IPS-18a (cell line): ENCODE data around the gene DDIT4.
A peak's percentile ranks its signal among the peaks of the same experiment; 100 is the strongest.
"Not testable (repeated sequence)": the region's sequence is repeated elsewhere in the genome, so short reads cannot be mapped to it uniquely, and the experiment has no call there.

Source experiments
- H3K27ac ChIP-seq: one replicate; pipeline ENCODE4 v1.5.1; 2013; ENCODE audit warnings: low read length
- H3K27me3 ChIP-seq: one replicate; pipeline ENCODE4 v1.6.1; 2013; ENCODE audit warnings: mild to moderate bottlenecking, low read length; ENCODE audit not compliant: control insufficient read depth, insufficient read depth
- H3K36me3 ChIP-seq: one replicate; pipeline ENCODE4 v1.6.1; 2013; ENCODE audit warnings: low read depth, low read length; ENCODE audit not compliant: control insufficient read depth
- H3K4me1 ChIP-seq: one replicate; pipeline ENCODE4 v1.6.1; 2013; ENCODE audit warnings: low read depth, low read length; ENCODE audit not compliant: control insufficient read depth
- H3K4me3 ChIP-seq: one replicate; pipeline ENCODE4 v1.5.1; 2013; ENCODE audit warnings: low read length
- H3K9ac ChIP-seq: one replicate; pipeline ENCODE4 v1.6.1; 2013; ENCODE audit warnings: mild to moderate bottlenecking, low read length, moderate library complexity
- H3K9me3 ChIP-seq: one replicate; pipeline ENCODE4 v1.6.1; 2013; ENCODE audit warnings: low read depth, low read length; ENCODE audit not compliant: control insufficient read depth

DDIT4 gene

GRCh38 chr10:72274213-72274729 lies 547 bp downstream of the DDIT4 start:
- no peak overlapping the region for H3K27ac ChIP-seq
- H3K4me1 ChIP-seq: peaks cover 11% of the 10 kb centered on the region
- peak overlapping the region; percentile 84 for H3K9ac ChIP-seq
- H3K9me3 ChIP-seq: no peaks in the 10 kb centered on the region
- no peaks in the 10 kb centered on the region for H3K27me3 ChIP-seq
- no peaks in the 10 kb centered on the region for H3K36me3 ChIP-seq
- peak overlapping the region; percentile 96 for H3K4me3 ChIP-seq

- no peaks in the 10 kb centered on the region for H3K27me3 ChIP-seq
- peaks cover 11% of the 10 kb centered on the region for H3K4me1 ChIP-seq
- H3K27ac ChIP-seq: no peak overlapping the region
Measured at GRCh38 chr10:72274730-72275350, 1.1 kb downstream of the DDIT4 start.

GRCh38 chr10:72275351-72276012 lies 1.8 kb downstream of the DDIT4 start:
- Histone ChIP-seq H3K27ac (no peak overlapping the region), H3K27me3 (no peaks in the 10 kb centered on the region), H3K9me3 (no peaks in the 10 kb centered on the region), H3K36me3 (no peaks in the 10 kb centered on the region), H3K9ac (no peak overlapping the region), H3K4me1 (peaks cover 11% of the 10 kb centered on the region), H3K4me3 (peak overlapping the region; percentile 96)

More at GRCh38 chr10:72274730-72275350, 1.1 kb downstream of the DDIT4 start:
- peak overlapping the region; percentile 96 for H3K4me3 ChIP-seq
- H3K9me3 ChIP-seq: no peaks in the 10 kb centered on the region
- peak overlapping the region; percentile 84 for H3K9ac ChIP-seq
- H3K36me3 ChIP-seq: no peaks in the 10 kb centered on the region

- Histone ChIP-seq H3K27ac (no peak overlapping the region), H3K36me3 (no peaks in the 10 kb centered on the region), H3K4me3 (peak overlapping the region; percentile 96), H3K4me1 (peaks cover 11% of the 10 kb centered on the region), H3K27me3 (no peaks in the 10 kb centered on the region), H3K9me3 (no peaks in the 10 kb centered on the region), H3K9ac (no peak overlapping the region)
Measured at GRCh38 chr10:72276013-72276387, 2.3 kb downstream of the DDIT4 start.

GRCh38 chr10:72276421-72277339 lies 3.0 kb downstream of the DDIT4 start:
- Histone ChIP-seq H3K9me3 (no peaks in the 10 kb centered on the region), H3K4me1 (peaks cover 11% of the 10 kb centered on the region), H3K9ac (no peak overlapping the region), H3K36me3 (no peaks in the 10 kb centered on the region), H3K27ac (no peak overlapping the region), H3K27me3 (no peaks in the 10 kb centered on the region), H3K4me3 (no peak overlapping the region)

- no peak overlapping the region for H3K9ac ChIP-seq
- no peak overlapping the region for H3K27ac ChIP-seq
Measured at GRCh38 chr10:72277340-72277995, 3.7 kb downstream of the DDIT4 start.

GRCh38 chr10:72277996-72278667 lies 4.4 kb downstream of the DDIT4 start:
- no peaks in the 10 kb centered on the region for H3K9me3 ChIP-seq
- no peak overlapping the region for H3K4me3 ChIP-seq
- no peaks in the 10 kb centered on the region for H3K27me3 ChIP-seq
- no peak overlapping the region for H3K27ac ChIP-seq
- H3K36me3 ChIP-seq: no peaks in the 10 kb centered on the region
- H3K4me1 ChIP-seq: peaks cover 3% of the 10 kb centered on the region
- no peak overlapping the region for H3K9ac ChIP-seq

More at GRCh38 chr10:72277340-72277995, 3.7 kb downstream of the DDIT4 start:
- Histone ChIP-seq H3K4me3 (no peak overlapping the region), H3K4me1 (peaks cover 5% of the 10 kb centered on the region), H3K9me3 (no peaks in the 10 kb centered on the region), H3K36me3 (no peaks in the 10 kb centered on the region), H3K27me3 (no peaks in the 10 kb centered on the region)

GRCh38 chr10:72278668-72279393 lies 5.1 kb downstream of the DDIT4 start:
- H3K27me3 ChIP-seq: no peaks in the 10 kb centered on the region
- no peak overlapping the region for H3K4me3 ChIP-seq
- no peak overlapping the region for H3K27ac ChIP-seq

GRCh38 chr10:72279587-72279986 lies 5.9 kb downstream of the DDIT4 start:
- H3K27me3 ChIP-seq, H3K36me3 ChIP-seq, H3K9me3 ChIP-seq, H3K9ac ChIP-seq, H3K4me3 ChIP-seq, H3K27ac ChIP-seq, H3K4me1 ChIP-seq: not testable (repeated sequence)

More at GRCh38 chr10:72278668-72279393, 5.1 kb downstream of the DDIT4 start:
- H3K9ac ChIP-seq: no peak overlapping the region
- H3K9me3 ChIP-seq: no peaks in the 10 kb centered on the region
- no peaks in the 10 kb centered on the region for H3K36me3 ChIP-seq
- peaks cover 3% of the 10 kb centered on the region for H3K4me1 ChIP-seq

- Histone ChIP-seq H3K9me3 (no peaks in the 10 kb centered on the region), H3K36me3 (no peaks in the 10 kb centered on the region), H3K9ac (no peak overlapping the region), H3K4me3 (no peak overlapping the region), H3K27me3 (no peaks in the 10 kb centered on the region), H3K4me1 (no peaks in the 10 kb centered on the region), H3K27ac (no peak overlapping the region)
Measured at GRCh38 chr10:72283131-72283530, 9.4 kb downstream of the DDIT4 start.
